ENCODE measurements around the gene CAMKK1. TPM values are rescaled to one million over a fixed set of nuclear protein-coding genes. Genes with fewer than 3 reads are reported as not detected.
A peak's percentile ranks its signal among the peaks of the same experiment; 100 is the strongest.

CAMKK1 gene
- total RNA-seq, 1 experiment from 2014 or later, result 0.07 TPM

GRCh38 chr17:3927628-3928340, 34.9 kb upstream of the CAMKK1 start:
- peaks cover 38% of the 10 kb centered on the region for H3K36me3 ChIP-seq (ENCODE audit: insufficient read depth, low read length)
- no peaks in the 10 kb centered on the region for H3K9me3 ChIP-seq (ENCODE audit: low read length)
- no peaks in the 10 kb centered on the region for H3K79me2 ChIP-seq (ENCODE audit: low read length)
- no peak overlapping the region for H3K9ac ChIP-seq (ENCODE audit: low read length)
- H3K9me2 ChIP-seq (replicated peaks; ENCODE audit: insufficient read depth, low read length), result no peaks in the 10 kb centered on the region
- no peaks in the 10 kb centered on the region for H3K27me3 ChIP-seq (ENCODE audit: low read length)
- peaks cover 12% of the 10 kb centered on the region for H3K4me1 ChIP-seq (ENCODE audit: low read length)
- H4K20me1 ChIP-seq (ENCODE audit: insufficient read depth, low read depth, low read length), result peaks cover 59% of the 10 kb centered on the region; the same call in 1 of the 2 replicates
- H3K4me2 ChIP-seq (ENCODE audit: low read depth, low read length, poor library complexity, severe bottlenecking), result no peak overlapping the region
- H2AFZ ChIP-seq (ENCODE audit: low read length), result no peak overlapping the region
- DNase-seq, result no peak
- no peak overlapping the region for H3K27ac ChIP-seq (ENCODE audit: low read length)
- no peak overlapping the region for H3K4me3 ChIP-seq (ENCODE audit: low read length)

- peaks cover 17% of the 10 kb centered on the region for H3K4me1 ChIP-seq (ENCODE audit: low read length)
- H3K9me2 ChIP-seq (replicated peaks; ENCODE audit: insufficient read depth, low read length), result no peaks in the 10 kb centered on the region
- H3K9ac ChIP-seq (ENCODE audit: low read length), result no peak overlapping the region
- H3K27ac ChIP-seq (ENCODE audit: low read length), result no peak overlapping the region
- H4K20me1 ChIP-seq (ENCODE audit: insufficient read depth, low read depth, low read length), result peaks cover 59% of the 10 kb centered on the region; the same call in 1 of the 2 replicates
- no peak overlapping the region for H3K4me3 ChIP-seq (ENCODE audit: low read length)
- no peaks in the 10 kb centered on the region for H3K27me3 ChIP-seq (ENCODE audit: low read length)
- no peak overlapping the region for H3K4me2 ChIP-seq (ENCODE audit: low read depth, low read length, poor library complexity, severe bottlenecking)
- peaks cover 31% of the 10 kb centered on the region for H3K36me3 ChIP-seq (ENCODE audit: insufficient read depth, low read length)
- H2AFZ ChIP-seq (ENCODE audit: low read length), result no peak overlapping the region
- DNase-seq, result no peak
- H3K9me3 ChIP-seq (ENCODE audit: low read length), result no peaks in the 10 kb centered on the region
- no peaks in the 10 kb centered on the region for H3K79me2 ChIP-seq (ENCODE audit: low read length)
These were observed 34.2 kb upstream of the CAMKK1 start for GRCh38 chr17:3926860-3927627.

- no peak overlapping the region for H3K9ac ChIP-seq (ENCODE audit: low read length)
- DNase-seq, result peak; percentile 59
- H3K4me3 ChIP-seq (ENCODE audit: low read length), result no peak overlapping the region
- no peaks in the 10 kb centered on the region for H3K27me3 ChIP-seq (ENCODE audit: low read length)
- H3K4me1 ChIP-seq (ENCODE audit: low read length), result peaks cover 19% of the 10 kb centered on the region
- H3K9me2 ChIP-seq (replicated peaks; ENCODE audit: insufficient read depth, low read length), result no peaks in the 10 kb centered on the region
- no peak overlapping the region for H2AFZ ChIP-seq (ENCODE audit: low read length)
- peaks cover 57% of the 10 kb centered on the region; the same call in 1 of the 2 replicates for H4K20me1 ChIP-seq (ENCODE audit: insufficient read depth, low read depth, low read length)
- peaks cover 24% of the 10 kb centered on the region for H3K36me3 ChIP-seq (ENCODE audit: insufficient read depth, low read length)
- no peak overlapping the region for H3K4me2 ChIP-seq (ENCODE audit: low read depth, low read length, poor library complexity, severe bottlenecking)
- no peaks in the 10 kb centered on the region for H3K79me2 ChIP-seq (ENCODE audit: low read length)
- H3K27ac ChIP-seq (ENCODE audit: low read length), result no peak overlapping the region
- H3K9me3 ChIP-seq (ENCODE audit: low read length), result no peaks in the 10 kb centered on the region
These were observed 33.0 kb upstream of the CAMKK1 start for GRCh38 chr17:3925684-3926485.

- Histone ChIP-seq H4K20me1 (ENCODE audit: insufficient read depth, low read depth, low read length) (peaks cover 52% of the 10 kb centered on the region; the same call in 1 of the 2 replicates), H3K4me2 (ENCODE audit: low read depth, low read length, poor library complexity, severe bottlenecking) (no peak overlapping the region), H3K4me3 (ENCODE audit: low read length) (no peak overlapping the region), H3K9ac (ENCODE audit: low read length) (no peak overlapping the region), H3K9me2 (replicated peaks; ENCODE audit: insufficient read depth, low read length) (no peaks in the 10 kb centered on the region), H3K9me3 (ENCODE audit: low read length) (no peaks in the 10 kb centered on the region), H3K27ac (ENCODE audit: low read length) (no peak overlapping the region), H3K79me2 (ENCODE audit: low read length) (no peaks in the 10 kb centered on the region), H3K4me1 (ENCODE audit: low read length) (peaks cover 19% of the 10 kb centered on the region), H2AFZ (ENCODE audit: low read length) (no peak overlapping the region), H3K27me3 (ENCODE audit: low read length) (no peaks in the 10 kb centered on the region), H3K36me3 (ENCODE audit: insufficient read depth, low read length) (peaks cover 18% of the 10 kb centered on the region)
- DNase-seq, result no peak
These were observed 31.9 kb upstream of the CAMKK1 start for GRCh38 chr17:3924512-3925350.

- H3K4me1 ChIP-seq (ENCODE audit: low read length), result peaks cover 19% of the 10 kb centered on the region
- no peaks in the 10 kb centered on the region for H3K27me3 ChIP-seq (ENCODE audit: low read length)
- peaks cover 10% of the 10 kb centered on the region; the same call in 1 of the 2 replicates for H3K36me3 ChIP-seq (ENCODE audit: insufficient read depth, low read length)
- no peak overlapping the region for H3K27ac ChIP-seq (ENCODE audit: low read length)
- H2AFZ ChIP-seq (ENCODE audit: low read length), result no peak overlapping the region
- H3K9ac ChIP-seq (ENCODE audit: low read length), result no peak overlapping the region
- peaks cover 45% of the 10 kb centered on the region for H4K20me1 ChIP-seq (ENCODE audit: insufficient read depth, low read depth, low read length)
- no peak overlapping the region for H3K4me2 ChIP-seq (ENCODE audit: low read depth, low read length, poor library complexity, severe bottlenecking)
- no peaks in the 10 kb centered on the region for H3K9me2 ChIP-seq (replicated peaks; ENCODE audit: insufficient read depth, low read length)
- DNase-seq, result no peak
- no peaks in the 10 kb centered on the region for H3K79me2 ChIP-seq (ENCODE audit: low read length)
- no peaks in the 10 kb centered on the region for H3K9me3 ChIP-seq (ENCODE audit: low read length)
- H3K4me3 ChIP-seq (ENCODE audit: low read length), result no peak overlapping the region
These were observed 30.8 kb upstream of the CAMKK1 start for GRCh38 chr17:3923466-3924190.

- Histone ChIP-seq H3K36me3 (ENCODE audit: insufficient read depth, low read length) (peaks cover 5% of the 10 kb centered on the region; the same call in 1 of the 2 replicates), H3K9me2 (replicated peaks; ENCODE audit: insufficient read depth, low read length) (no peaks in the 10 kb centered on the region), H3K4me3 (ENCODE audit: low read length) (no peak overlapping the region), H4K20me1 (ENCODE audit: insufficient read depth, low read depth, low read length) (peaks cover 38% of the 10 kb centered on the region), H3K4me1 (ENCODE audit: low read length) (peaks cover 19% of the 10 kb centered on the region), H3K79me2 (ENCODE audit: low read length) (no peaks in the 10 kb centered on the region), H3K9ac (ENCODE audit: low read length) (no peak overlapping the region), H2AFZ (ENCODE audit: low read length) (no peak overlapping the region), H3K4me2 (ENCODE audit: low read depth, low read length, poor library complexity, severe bottlenecking) (no peak overlapping the region), H3K27ac (ENCODE audit: low read length) (no peak overlapping the region), H3K27me3 (ENCODE audit: low read length) (no peaks in the 10 kb centered on the region), H3K9me3 (ENCODE audit: low read length) (no peaks in the 10 kb centered on the region)
- DNase-seq, result peak; percentile 63
These were observed 29.9 kb upstream of the CAMKK1 start for GRCh38 chr17:3922765-3923164.
